Activated naive CD4-positive, alpha-beta T cell treated with anti-CD3 and anti-CD28 coated beads for 36 hours (primary cell): ENCODE measurements around the gene CD27. TPM values are rescaled to one million over a fixed set of nuclear protein-coding genes. Genes with fewer than 3 reads are reported as not detected.
"Not testable (repeated sequence)": the region's sequence is repeated elsewhere in the genome, so short reads cannot be mapped to it uniquely, and the experiment has no call there.

Source experiments
- CTCF ChIA-PET: fragments of 350-600 bp; sonication (Branson Sonifier 250); formaldehyde crosslinking; loops from one replicate; lab custom pipeline; 2021; ENCODE audit warnings: antibody characterized with exemption; lab: Charles Lee
- DNase-seq: peaks from one replicate; pipeline ENCODE4 v3.0.0-alpha.2; 2020
- H3K27ac Mint-ChIP-seq: one replicate; pipeline ENCODE4 v1.8.0; 2021; ENCODE audit warnings: mild to moderate bottlenecking, mixed read lengths
- H3K27me3 Mint-ChIP-seq: one replicate; pipeline ENCODE4 v1.8.0; 2021; ENCODE audit warnings: low read depth, mixed read lengths
- H3K36me3 Mint-ChIP-seq: one replicate; pipeline ENCODE4 v1.8.0; 2021; ENCODE audit warnings: low read depth, mixed read lengths
- H3K4me1 Mint-ChIP-seq: one replicate; pipeline ENCODE4 v1.8.0; 2021; ENCODE audit warnings: low read depth, mixed read lengths
- H3K4me3 Mint-ChIP-seq: one replicate; pipeline ENCODE4 v1.8.0; 2021; ENCODE audit warnings: mild to moderate bottlenecking, moderate library complexity, mixed read lengths
- H3K9me3 Mint-ChIP-seq: one replicate; pipeline ENCODE4 v1.8.0; 2021; ENCODE audit warnings: mixed read lengths
- intact Hi-C: fragments of 100-400 bp; cut with micrococcal nuclease; formaldehyde crosslinking; loops from one replicate; pipeline ENCODE4 v1.15.1; 2023
- total RNA-seq, 2 experiments: library from RNA; stranded (reverse); gene quantifications; one replicate each; pipeline ENCODE4 v1.2.3, GENCODE V29; 2021

The CD27 gene
- total RNA-seq, 2 experiments from 2014 or later = 48.1 to 56.7 TPM

GRCh38 chr12:6465467-6466183, 20.9 kb downstream of the CD27 start:
- DNase-seq = peak; percentile 68
- H3K4me1 Mint-ChIP-seq = peaks cover 86% of the 10 kb centered on the region
- CTCF ChIA-PET = interaction anchor here (0.6 to 7.9 kb wide), 31 partner anchors 9 to 373 kb away, joined by 3 to 223 read pairs (median 5); partner anchors contain the start of genes CD27, TAPBPL and TNFRSF1A
- intact Hi-C loops = loop anchor here (1.0 kb wide), 1 partner anchor 42 kb away; no protein-coding TSS in a partner anchor
- no peaks in the 10 kb centered on the region for H3K27me3 Mint-ChIP-seq
- no peak overlapping the region for H3K4me3 Mint-ChIP-seq
- H3K27ac Mint-ChIP-seq = peak overlapping the region; percentile 83
- H3K36me3 Mint-ChIP-seq = peaks cover 82% of the 10 kb centered on the region
- H3K9me3 Mint-ChIP-seq = no peaks in the 10 kb centered on the region

- peak; percentile 5 for DNase-seq
- Mint-ChIP-seq H3K36me3 (peaks cover 77% of the 10 kb centered on the region), H3K4me3 (no peak overlapping the region), H3K9me3 (no peaks in the 10 kb centered on the region), H3K27ac (peak overlapping the region; percentile 83), H3K27me3 (no peaks in the 10 kb centered on the region), H3K4me1 (peaks cover 84% of the 10 kb centered on the region)
- CTCF ChIA-PET = interaction anchor here (0.6 to 7.9 kb wide), 21 partner anchors 9 to 190 kb away, joined by 3 to 223 read pairs (median 5); partner anchors contain the start of genes CD27, TAPBPL and TNFRSF1A
- intact Hi-C loops = no loop called here
Observed at GRCh38 chr12:6466184-6466573, 21.4 kb downstream of the CD27 start.

- peaks cover 84% of the 10 kb centered on the region for H3K4me1 Mint-ChIP-seq
- H3K27ac Mint-ChIP-seq = peak overlapping the region; percentile 83
- DNase-seq, H3K27me3 Mint-ChIP-seq, intact Hi-C loops, H3K9me3 Mint-ChIP-seq: not testable (repeated sequence)
- CTCF ChIA-PET = interaction anchor here (1.6 to 7.9 kb wide), 5 partner anchors 15 to 144 kb away, joined by 4 to 223 read pairs (median 25); partner anchors contain the start of genes CD27 and TAPBPL
- H3K36me3 Mint-ChIP-seq = peaks cover 72% of the 10 kb centered on the region
- peak overlapping the region; percentile 5 for H3K4me3 Mint-ChIP-seq
Observed at GRCh38 chr12:6466751-6467150, 22.0 kb downstream of the CD27 start.

- intact Hi-C loops, H3K9me3 Mint-ChIP-seq, DNase-seq, H3K27me3 Mint-ChIP-seq: not testable (repeated sequence)
- Mint-ChIP-seq H3K4me3 (peak overlapping the region; percentile 91), H3K27ac (peak overlapping the region; percentile 90), H3K4me1 (peaks cover 79% of the 10 kb centered on the region), H3K36me3 (peaks cover 62% of the 10 kb centered on the region)
- CTCF ChIA-PET = interaction anchor here (0.6 to 4.2 kb wide), 3 partner anchors 22 to 124 kb away, joined by 3 to 21 read pairs (median 3); partner anchors contain the start of gene CD27
Observed at GRCh38 chr12:6467571-6468282, 23.0 kb downstream of the CD27 start.

GRCh38 chr12:6468283-6468575, 23.5 kb downstream of the CD27 start:
- no peak for DNase-seq
- no peaks in the 10 kb centered on the region for H3K27me3 Mint-ChIP-seq
- H3K4me3 Mint-ChIP-seq = peak overlapping the region; percentile 91
- intact Hi-C loops = no loop called here
- CTCF ChIA-PET = interaction anchor here (0.9 to 4.2 kb wide), 3 partner anchors 23 to 45 kb away, joined by 3 to 21 read pairs (median 3); partner anchors contain the start of gene CD27
- H3K4me1 Mint-ChIP-seq = peaks cover 74% of the 10 kb centered on the region
- peaks cover 57% of the 10 kb centered on the region for H3K36me3 Mint-ChIP-seq
- H3K27ac Mint-ChIP-seq = peak overlapping the region; percentile 90
- H3K9me3 Mint-ChIP-seq = no peaks in the 10 kb centered on the region

GRCh38 chr12:6469092-6469491, 24.3 kb downstream of the CD27 start:
- H3K4me1 Mint-ChIP-seq = peaks cover 66% of the 10 kb centered on the region
- H3K27me3 Mint-ChIP-seq = no peaks in the 10 kb centered on the region
- intact Hi-C loops = no loop called here
- peak overlapping the region; percentile 91 for H3K4me3 Mint-ChIP-seq
- H3K9me3 Mint-ChIP-seq = no peaks in the 10 kb centered on the region
- DNase-seq = peak; percentile 38
- H3K36me3 Mint-ChIP-seq = peaks cover 48% of the 10 kb centered on the region
- H3K27ac Mint-ChIP-seq = peak overlapping the region; percentile 90
- CTCF ChIA-PET = interaction anchor here (1.1 to 4.2 kb wide), 6 partner anchors 8 to 136 kb away, joined by 3 to 21 read pairs (median 4); no protein-coding TSS in a partner anchor

- intact Hi-C loops = loop anchor here (1.0 to 5.0 kb wide), 5 partner anchors 7 to 383 kb away; partner anchors contain the start of genes CDCA3, MRPL51 and USP5
- Mint-ChIP-seq H3K9me3 (no peaks in the 10 kb centered on the region), H3K36me3 (peaks cover 41% of the 10 kb centered on the region), H3K27ac (peak overlapping the region; percentile 90), H3K4me1 (peaks cover 59% of the 10 kb centered on the region), H3K27me3 (no peaks in the 10 kb centered on the region), H3K4me3 (peak overlapping the region; percentile 91)
- CTCF ChIA-PET = interaction anchor here (0.8 to 4.2 kb wide), 11 partner anchors 9 to 311 kb away, joined by 3 to 21 read pairs (median 4); partner anchors contain the start of genes CD27 and MRPL51
- DNase-seq = no peak
Observed at GRCh38 chr12:6469609-6470374, 25.0 kb downstream of the CD27 start.

- Mint-ChIP-seq H3K4me3 (peak within 1 kb of the TSS; percentile 91), H3K36me3 (peaks cover 36% of the 10 kb centered on the region), H3K27me3 (no peaks in the 10 kb centered on the region), H3K9me3 (no peaks in the 10 kb centered on the region), H3K4me1 (peaks cover 53% of the 10 kb centered on the region), H3K27ac (peak within 1 kb of the TSS; percentile 90)
- CTCF ChIA-PET = interaction anchor here (0.6 to 4.2 kb wide), 10 partner anchors 10 to 139 kb away, joined by 3 to 21 read pairs (median 4); partner anchors contain the start of genes CD27 and MRPL51
- intact Hi-C loops = loop anchor here (1.0 to 5.0 kb wide), 5 partner anchors 8 to 382 kb away; partner anchors contain the start of genes CDCA3, MRPL51 and USP5
- DNase-seq = peak; percentile 99
Observed at GRCh38 chr12:6470375-6471163, 25.8 kb downstream of the CD27 start, which contains the start of gene VAMP1. TSS of gene VAMP1 (minus strand) at chr12:6470677. CDS start at chr12:6470531, 146 bp downstream.

- Mint-ChIP-seq H3K9me3 (no peaks in the 10 kb centered on the region), H3K27ac (no peak overlapping the region), H3K4me1 (peaks cover 39% of the 10 kb centered on the region), H3K4me3 (no peak overlapping the region), H3K27me3 (no peaks in the 10 kb centered on the region), H3K36me3 (peaks cover 25% of the 10 kb centered on the region)
- DNase-seq = no peak
- intact Hi-C loops = loop anchor here (5.0 kb wide), 1 partner anchor 380 kb away; the partner anchor contains the start of genes CDCA3 and USP5
- CTCF ChIA-PET = interaction anchor here (4.2 kb wide), 1 partner anchor 48 kb away, joined by 21 read pairs; no protein-coding TSS in a partner anchor
Observed at GRCh38 chr12:6471989-6472360, 27.2 kb downstream of the CD27 start.

- peaks cover 20% of the 10 kb centered on the region for H3K36me3 Mint-ChIP-seq
- DNase-seq = no peak
- no peaks in the 10 kb centered on the region for H3K27me3 Mint-ChIP-seq
- H3K9me3 Mint-ChIP-seq = no peaks in the 10 kb centered on the region
- no peak overlapping the region for H3K27ac Mint-ChIP-seq
- no peak overlapping the region for H3K4me3 Mint-ChIP-seq
- H3K4me1 Mint-ChIP-seq = peaks cover 34% of the 10 kb centered on the region
- CTCF ChIA-PET = interaction anchor here (0.6 kb wide), 1 partner anchor 22 kb away, joined by 3 read pairs; no protein-coding TSS in a partner anchor
- intact Hi-C loops = loop anchor here (5.0 kb wide), 1 partner anchor 380 kb away; the partner anchor contains the start of genes CDCA3 and USP5
Observed at GRCh38 chr12:6472491-6472890, 27.7 kb downstream of the CD27 start.
